ENCODE data around the gene PARP16.
"Not testable (repeated sequence)": the region's sequence is repeated elsewhere in the genome, so short reads cannot be mapped to it uniquely, and the experiment has no call there.

GRCh38 chr15:65226901-65227300 lies 59.8 kb downstream of the PARP16 start:
- TF ChIP-seq CTCF (IDR thresholded peaks at IDR 0.05; ENCODE audit: low read depth, low read length); MAX (IDR thresholded peaks at IDR 0.05; ENCODE audit: low read depth, low read length); POLR2A (IDR thresholded peaks at IDR 0.05; ENCODE audit: extremely low read depth, insufficient read length); MYC (IDR thresholded peaks at IDR 0.05; ENCODE audit: low read depth, low read length): not testable (repeated sequence)
